DMS153 treated with DMSO at 0.1 percent for 48 hours (cell line): Measurements from ENCODE around the gene CARS2.

Source experiments
- DNase-seq: peaks from one replicate; lab custom pipeline; 2025; ENCODE audit not compliant: unreplicated experiment; lab: John Stamatoyannopoulos, UW

The CARS2 gene

GRCh38 chr13:110653271-110653670, 52.6 kb downstream of the CARS2 start:
- no peak for DNase-seq

- no peak for DNase-seq
These were observed 53.2 kb downstream of the CARS2 start for GRCh38 chr13:110652764-110653163.

GRCh38 chr13:110652231-110652730, 53.6 kb downstream of the CARS2 start:
- no peak for DNase-seq

DNA sequence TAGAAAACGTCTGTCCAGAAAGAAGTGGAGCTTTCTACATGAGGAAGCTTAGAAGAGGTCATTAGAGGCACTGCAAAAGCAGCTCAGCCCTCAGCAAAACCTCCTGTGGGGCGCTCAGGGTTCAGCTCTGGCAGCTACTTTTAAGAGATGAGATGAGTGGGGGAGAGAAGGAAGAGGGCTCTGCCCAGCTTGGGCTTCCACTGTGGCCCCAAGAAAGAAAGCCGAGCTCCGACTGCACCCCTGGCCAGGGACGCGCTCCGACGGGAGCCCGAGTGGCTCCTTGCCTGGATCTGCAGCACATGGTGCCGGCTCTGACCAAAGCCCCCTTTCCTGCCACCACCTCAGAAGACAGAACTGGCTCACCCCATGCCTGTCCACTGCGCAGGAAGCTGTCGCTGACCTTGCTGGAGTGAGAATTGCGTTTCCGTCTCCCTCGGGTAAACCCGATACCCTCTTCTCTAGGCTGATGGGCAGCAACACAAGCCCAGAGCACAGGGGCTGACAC, 54.1 kb downstream of the CARS2 start:
- no peak for DNase-seq

GRCh38 chr13:110651271-110651670, 54.6 kb downstream of the CARS2 start:
- DNase-seq = no peak

DNA sequence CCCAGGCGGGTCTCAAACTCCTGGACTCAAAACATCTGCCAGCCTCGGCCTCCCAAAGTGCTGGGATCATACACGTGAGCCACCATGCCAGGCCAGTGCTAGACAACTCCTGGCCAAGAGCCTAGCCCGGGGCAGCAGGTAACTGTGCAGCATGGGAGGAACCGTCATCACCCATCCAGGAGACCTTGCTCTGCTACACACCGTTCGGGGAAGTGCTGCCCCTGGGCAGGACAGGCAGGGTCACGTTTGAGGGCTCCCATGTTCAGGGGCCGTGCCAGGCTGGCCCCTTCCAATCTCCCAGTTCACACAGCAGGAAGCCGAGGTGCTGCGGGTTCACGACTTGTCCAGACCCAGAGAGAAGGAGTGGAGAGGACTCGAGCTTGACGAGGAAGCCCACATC, 55.5 kb downstream of the CARS2 start:
- DNase-seq = no peak

DNA sequence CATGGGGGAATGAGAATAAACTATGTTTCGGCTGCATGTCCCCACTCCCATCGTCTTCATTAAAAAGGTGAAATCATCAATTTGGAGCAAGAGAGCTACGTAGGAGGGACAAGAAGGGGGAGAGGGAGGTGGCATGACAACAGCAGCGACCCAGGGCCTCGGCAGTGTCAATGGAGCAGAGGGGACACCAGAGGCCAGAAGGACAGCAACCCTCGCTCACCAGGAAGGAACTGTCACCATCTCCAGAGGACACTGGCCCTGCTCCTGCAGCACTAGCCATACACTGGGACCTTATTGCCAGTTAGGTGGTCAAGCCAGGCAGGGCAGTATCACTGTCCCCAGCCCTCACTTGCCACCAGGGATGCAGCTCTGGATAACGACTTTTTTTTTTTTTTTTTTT, 56.4 kb downstream of the CARS2 start:
- no peak for DNase-seq

- DNase-seq = no peak
These were observed 57.0 kb downstream of the CARS2 start for GRCh38 chr13:110648848-110649421.

DNA sequence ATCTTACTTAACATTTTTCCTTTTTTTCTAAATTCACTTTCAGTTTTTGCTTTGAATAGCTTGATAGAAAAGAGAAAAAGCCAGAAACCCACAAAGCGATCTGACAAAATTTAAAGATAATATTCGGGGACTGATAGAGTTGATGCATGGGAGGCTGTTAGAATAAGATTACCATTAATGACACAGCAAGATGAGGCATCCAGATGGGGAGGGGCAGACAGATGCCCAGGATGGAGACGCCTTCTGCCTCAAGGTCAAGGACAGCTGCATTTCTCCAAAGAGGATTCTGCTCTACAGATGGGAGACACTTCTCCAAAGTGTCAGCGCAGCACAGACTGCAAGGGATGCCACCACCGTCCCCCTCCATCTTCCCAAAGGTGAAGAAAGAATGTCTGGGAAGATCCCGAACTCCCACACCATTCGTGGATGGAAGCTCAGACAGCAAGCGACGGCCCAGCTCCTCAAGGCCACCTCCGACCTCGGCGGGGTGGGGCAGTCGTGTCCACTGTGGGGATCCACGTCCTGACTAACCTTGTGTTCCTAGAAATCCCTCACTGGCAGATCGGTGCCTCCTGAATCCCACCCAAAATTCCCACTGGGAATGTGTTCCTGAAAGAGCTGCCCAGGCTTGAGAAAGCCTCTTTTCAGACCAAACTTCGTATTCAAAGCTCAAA, 57.6 kb downstream of the CARS2 start:
- DNase-seq = no peak

GRCh38 chr13:110647365-110647737, 58.6 kb downstream of the CARS2 start:
- DNase-seq = no peak

GRCh38 chr13:110646442-110647364, 59.2 kb downstream of the CARS2 start:
- no peak for DNase-seq

GRCh38 chr13:110645750-110646149, 60.2 kb downstream of the CARS2 start:
- no peak for DNase-seq

DNA sequence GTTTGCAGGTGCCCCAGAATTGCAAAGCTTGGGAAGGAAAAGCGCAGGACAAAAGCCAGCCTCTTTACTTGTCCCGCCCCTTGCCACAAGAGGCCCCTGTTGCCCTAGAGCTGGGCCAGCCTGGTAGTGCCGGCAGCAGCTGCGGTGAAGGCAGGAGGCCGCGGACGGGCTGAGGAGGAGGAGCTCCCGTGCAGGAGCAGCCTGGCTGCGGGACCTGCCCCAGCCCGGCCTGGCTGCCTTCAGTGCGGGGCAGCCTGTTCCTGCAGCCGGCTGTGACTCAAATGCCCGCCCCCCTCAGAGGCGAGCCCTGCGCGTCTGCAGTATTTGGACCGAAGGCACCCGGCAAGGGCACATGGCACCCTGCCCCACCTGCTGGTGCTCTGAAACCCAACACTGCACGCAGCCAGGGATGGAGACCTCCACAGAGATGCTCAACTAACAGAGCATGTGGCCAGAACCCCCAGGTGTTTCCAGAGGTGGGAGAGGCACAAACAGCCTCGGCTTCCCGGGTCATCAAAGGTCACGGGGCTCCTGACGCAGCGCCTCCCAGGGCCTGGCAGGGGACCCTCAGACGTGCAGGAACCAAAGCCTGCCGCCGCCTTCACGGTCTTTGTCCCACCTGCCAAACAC, 60.9 kb downstream of the CARS2 start:
- peak; percentile 61 for DNase-seq

DNA sequence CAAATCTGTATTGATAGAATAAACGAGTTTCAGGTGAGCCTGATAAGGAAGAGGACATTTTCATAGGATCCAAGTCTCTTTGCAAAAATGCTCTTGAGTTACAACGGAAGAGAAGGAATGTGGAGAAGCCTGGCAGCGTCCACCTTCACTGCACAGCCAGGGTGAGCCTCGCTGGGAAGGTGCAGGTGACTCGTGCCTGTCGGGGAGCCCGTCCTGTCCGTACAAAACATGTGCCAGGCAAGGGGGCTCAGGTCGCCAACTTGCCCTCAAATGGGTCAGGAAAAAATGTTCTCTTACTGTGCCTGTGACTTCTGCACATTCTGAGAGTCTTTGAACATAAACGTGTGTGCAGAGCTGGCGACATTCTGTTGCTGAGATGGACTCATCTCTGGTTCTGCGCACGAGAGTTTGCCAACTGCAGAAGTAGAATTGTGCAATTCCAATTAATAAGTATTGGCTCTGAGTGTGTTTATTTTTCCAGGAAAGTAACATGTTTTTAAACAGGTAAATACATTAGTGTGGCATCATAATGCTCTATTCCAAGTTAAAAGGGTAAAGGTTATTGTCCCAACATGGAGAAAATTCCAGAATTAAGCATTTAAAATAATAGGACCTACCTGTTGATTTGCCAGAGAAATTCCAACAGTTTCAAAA, 62.0 kb downstream of the CARS2 start:
- no peak for DNase-seq

- no peak for DNase-seq
These were observed 62.6 kb downstream of the CARS2 start for GRCh38 chr13:110643324-110643723.

DNA sequence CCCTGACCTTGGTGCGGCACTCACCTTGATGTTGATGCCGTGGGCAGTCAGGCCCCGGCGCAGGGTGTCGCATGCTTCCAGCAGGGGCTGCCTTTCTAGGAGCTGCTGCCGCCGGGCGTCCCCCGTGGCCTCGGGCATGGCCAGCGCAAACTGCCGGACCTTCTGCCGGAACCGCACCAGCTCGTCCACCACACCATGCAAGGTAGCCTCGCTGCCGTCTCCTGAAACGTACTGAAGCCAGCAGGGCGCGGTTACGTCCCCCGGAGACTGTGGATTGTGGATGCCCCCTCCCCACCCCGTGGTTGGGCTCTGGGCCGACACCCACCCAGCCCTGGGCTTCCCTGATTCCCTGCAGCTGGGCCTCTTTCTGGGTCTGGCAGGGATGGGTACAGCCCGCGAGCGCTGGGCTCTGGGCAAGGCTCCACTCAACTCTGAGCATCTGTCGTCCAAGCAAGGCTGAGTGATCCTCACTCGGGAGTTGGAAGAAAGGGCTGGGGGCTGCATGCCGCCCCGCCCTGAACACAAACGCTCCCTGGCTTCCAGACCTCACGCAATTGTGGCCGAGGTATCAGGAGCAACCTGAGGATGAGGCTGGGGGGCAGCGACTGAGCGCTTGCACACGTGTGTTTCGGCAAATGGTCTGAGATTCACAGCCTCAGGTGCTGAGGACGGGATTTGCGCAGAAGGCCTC, 63.5 kb downstream of the CARS2 start:
- no peak for DNase-seq

DNA sequence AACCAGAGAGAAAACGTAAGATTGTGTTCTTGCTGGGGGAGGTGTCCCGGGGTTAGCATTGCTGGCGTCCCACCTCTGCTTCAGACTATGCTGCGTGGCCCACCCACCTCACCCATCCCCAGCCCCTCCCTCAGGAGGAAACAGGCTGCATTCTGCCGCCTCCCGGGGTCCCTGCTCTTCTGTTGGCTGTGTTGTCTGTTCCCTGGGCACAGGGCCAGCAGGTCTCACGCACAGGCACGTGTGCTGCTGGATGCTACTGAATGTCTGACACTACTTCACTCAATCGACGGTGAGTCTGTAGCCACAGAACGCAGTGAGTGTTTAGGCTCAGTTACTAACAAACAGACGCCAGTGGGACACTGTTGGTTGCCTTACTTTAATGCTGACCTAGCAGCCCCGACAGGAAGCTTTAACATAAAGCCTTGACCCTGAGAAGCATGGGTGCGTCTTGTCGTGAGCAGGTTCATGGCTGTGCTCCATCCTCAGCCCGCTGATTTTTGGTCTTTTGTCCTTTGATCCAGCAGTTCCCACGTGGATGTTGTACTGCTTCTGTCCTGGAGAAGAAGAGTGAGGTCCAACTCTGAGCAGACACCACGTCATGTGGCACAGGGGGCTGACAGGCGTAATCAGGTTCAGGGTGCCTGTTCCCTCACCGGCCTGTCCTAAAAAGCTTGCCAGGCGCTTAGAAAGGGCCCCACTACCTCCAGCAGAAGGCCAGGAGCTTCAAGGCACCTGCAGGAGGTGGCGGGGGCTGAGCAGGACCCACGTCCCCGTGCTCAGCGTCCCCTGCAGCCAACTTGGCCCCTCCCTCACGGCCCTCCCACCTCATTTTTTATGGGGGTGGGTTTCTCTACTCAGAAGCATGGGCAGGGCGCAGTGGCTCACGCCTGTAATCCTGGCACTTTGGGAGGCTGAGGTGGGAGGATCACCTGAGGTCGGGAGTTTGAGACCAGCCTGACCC, 64.6 kb downstream of the CARS2 start:
- DNase-seq = no peak

- no peak for DNase-seq
These were observed 65.3 kb downstream of the CARS2 start for GRCh38 chr13:110640591-110641029.

DNA sequence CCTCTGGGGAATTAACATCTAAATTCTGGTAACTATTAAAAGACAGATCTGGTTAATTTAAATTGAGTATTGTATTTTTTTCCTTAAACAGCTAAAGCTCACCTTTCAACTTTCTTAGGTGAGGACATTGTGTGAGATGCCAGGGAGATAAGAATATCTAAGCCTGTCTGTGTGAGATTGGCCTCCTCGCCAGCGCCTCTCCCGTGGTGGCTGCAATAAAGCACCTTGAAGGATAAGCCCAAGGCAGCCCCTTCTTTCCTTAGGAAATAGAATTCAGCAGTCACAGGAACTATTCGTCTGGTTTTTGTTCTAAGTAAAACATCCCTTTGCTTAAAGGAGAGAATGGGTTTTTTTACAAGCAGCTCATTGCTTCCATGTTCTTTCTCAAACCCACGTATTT, 66.0 kb downstream of the CARS2 start:
- no peak for DNase-seq
